NCI-H128 (cell line): ENCODE measurements around the gene FTSJ3.
"Not testable (repeated sequence)": the region's sequence is repeated elsewhere in the genome, so short reads cannot be mapped to it uniquely, and the experiment has no call there.

ENCODE experiments used
- DNase-seq: peaks from one replicate; lab custom pipeline; 2025; ENCODE audit not compliant: unreplicated experiment; lab: John Stamatoyannopoulos, UW

FTSJ3 gene

DNA sequence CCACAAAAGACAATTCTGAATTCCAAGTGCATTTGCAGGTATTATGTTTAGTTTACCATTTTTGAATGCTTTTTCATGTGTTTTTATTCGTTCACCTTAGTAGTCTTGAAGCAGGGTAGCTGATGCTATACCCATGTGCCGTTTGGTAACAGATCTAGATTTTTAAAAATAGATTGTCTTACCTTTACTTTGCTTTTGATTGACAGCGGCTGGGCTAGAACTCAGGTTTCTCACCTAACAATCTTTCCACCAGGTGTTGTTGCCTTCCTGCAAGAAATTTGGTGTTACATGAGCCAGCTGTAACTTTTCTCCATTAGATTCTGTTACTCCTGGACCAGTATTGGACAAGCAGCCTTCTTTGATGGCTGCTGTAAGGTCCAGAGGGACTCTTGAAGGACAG, 1.5 kb upstream of the FTSJ3 start:
- no peak for DNase-seq

DNA sequence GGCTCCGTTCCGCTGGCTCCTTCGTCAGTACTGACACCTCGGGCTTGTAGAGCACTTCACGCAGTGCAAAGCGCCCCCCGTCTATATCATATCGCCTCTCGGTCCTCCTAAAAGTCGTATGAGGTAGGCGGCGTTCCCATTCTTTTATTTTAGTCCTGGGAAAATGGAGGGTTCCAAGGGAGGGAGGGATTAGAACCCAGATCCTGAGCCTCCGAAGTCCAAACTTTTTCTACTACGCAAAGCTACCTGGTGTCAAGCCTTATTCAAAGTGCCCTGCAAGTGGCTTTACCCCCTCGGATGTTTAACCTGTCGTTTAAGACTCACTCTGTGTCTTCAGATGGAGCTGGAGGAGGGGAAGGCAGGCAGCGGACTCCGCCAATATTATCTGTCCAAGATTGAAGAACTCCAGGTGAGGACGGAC, 348 bp upstream of the FTSJ3 start:
- no peak for DNase-seq

DNA sequence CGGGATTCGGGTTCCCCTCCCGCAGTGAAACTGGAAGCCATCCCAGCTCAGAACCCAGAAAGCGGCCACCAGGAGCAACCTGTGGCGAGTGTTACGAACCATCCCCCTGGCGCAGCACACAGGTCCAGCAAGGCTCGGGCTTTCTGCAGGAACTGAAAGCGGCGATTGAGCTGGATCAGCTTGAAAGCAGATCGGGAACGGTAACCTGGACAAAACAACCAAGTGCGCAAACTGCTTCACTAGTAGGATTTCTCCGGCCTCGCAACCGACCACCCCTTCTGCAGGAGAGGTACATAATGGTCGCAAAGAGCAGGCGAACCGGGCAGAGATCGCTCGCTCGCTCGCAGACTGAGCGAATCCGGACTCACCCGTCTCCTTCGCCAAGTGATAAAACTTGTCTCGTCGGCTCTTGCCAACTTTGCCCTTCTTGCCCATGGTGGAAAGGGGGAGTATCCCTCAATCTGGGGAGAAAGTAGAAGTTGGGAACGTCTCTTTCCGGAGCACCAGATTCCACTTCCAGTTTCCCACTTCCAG, 928 bp downstream of the FTSJ3 start:
- no peak for DNase-seq

DNA sequence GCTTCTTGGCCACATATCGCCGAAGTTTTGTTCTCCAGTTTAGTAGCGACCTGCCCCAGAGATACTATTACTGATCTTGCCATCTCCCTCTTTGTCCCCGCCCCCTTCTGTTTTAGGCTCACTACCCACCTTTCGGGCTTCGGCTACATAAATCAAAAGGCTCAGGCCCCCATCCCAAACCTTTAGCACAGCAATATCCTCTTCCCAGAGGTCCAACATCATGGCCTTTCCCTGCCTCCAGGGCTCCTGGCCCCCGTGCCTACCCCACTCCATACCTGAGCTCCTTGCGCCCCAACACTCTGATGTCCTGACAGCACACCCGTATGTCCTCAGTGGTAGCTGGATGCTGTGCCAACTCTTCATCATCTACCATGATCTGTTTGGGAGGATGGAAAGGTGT, 3.1 kb downstream of the FTSJ3 start:
- no peak for DNase-seq

DNA sequence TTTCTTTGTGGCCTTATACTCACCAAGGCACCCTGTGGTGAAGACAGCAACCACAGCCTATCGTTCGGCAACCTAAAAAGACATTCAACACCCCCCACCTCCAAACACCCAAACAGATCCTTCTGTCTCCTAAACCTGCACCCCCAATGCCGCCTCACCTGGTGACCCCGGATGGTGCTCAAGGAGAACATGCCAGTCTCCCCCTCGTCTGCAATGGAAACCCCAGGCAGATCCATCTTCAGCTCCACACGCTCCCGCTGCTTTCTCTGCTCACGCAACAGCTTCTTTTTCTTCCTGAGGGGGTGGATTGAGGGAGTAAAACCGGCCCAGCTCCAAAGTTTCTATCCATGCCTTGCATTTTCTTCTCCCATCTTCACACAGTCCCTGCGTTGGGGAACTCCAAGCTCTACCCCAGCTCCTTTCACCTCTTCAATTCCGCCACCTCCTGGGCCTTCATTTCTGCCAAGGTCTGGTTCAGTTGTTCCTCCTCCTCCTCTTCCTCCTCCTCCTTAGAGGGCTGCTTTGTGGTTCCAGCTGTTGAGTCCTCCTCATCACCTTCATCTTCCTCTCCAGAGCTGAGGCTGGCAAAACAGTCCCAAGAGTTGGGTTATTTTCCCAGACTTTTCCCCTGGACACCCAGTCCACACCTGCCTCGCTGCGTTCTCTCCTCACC, 3.7 kb downstream of the FTSJ3 start:
- DNase-seq = no peak

DNA sequence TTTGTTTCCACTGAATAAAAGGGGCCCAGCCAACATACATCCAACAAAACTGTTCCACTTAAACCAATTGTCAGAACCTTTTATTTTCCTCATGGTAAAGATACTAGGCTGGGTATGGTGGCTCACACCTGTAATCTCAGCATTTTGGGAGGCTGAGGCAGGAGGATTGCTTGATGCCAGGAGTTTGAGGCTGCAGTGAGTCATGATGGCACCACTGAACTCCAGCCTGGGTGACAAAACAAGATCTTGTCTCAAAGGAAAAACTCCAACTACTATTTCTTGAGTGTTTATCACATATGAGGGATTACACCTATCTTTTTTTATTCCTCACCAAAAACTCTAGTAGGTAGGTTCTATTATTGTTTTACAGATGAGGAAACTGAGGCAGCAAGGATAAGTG, 4.9 kb downstream of the FTSJ3 start:
- DNase-seq = no peak

DNA sequence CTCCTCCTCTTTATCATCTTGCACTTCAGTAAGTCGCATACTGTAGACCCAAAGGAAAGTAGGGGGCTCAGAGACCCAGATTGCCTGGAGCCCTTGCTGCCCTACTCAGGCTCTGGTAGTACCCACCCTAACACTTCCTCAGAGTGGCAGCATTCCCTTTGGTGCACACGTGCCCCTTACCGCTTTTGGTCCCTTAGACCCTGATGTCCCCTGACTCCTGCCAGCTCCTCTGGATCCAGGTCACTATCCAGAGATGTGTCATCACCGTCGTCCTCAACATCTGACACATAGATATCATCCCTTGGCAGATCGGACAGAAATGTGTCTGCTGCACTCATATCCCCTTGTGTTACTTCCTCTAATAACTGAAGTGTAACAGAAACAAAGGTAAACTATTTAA, 5.7 kb downstream of the FTSJ3 start:
- no peak for DNase-seq

DNA sequence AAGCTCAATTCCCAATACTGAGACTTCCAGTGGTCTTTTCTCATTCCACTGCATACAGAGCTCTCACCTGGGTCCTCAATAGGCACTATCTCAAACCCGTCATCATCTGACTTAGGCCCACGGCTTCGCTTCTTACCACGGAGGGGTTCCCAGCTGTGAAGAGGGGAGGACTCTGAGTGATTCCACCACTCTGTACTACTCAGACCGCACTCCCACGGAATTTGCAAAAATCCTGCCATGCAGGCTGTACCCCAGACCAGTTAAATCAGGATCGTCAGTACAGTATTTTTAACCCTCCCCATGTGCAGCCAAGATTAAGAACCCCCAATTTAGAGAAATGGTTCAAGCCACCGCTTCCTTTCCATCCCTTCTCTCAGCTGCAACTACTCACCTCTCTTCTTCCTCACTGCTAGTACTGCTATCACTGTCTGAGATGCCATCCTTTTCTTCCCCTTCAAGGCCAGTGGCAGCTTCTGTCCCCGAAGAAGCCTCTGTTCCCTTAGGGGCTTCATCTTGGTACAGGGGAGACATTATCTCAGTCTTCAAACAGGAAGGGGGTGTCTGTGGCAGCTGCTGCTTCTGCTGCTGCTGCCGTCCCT, 6.4 kb downstream of the FTSJ3 start:
- DNase-seq = no peak

DNA sequence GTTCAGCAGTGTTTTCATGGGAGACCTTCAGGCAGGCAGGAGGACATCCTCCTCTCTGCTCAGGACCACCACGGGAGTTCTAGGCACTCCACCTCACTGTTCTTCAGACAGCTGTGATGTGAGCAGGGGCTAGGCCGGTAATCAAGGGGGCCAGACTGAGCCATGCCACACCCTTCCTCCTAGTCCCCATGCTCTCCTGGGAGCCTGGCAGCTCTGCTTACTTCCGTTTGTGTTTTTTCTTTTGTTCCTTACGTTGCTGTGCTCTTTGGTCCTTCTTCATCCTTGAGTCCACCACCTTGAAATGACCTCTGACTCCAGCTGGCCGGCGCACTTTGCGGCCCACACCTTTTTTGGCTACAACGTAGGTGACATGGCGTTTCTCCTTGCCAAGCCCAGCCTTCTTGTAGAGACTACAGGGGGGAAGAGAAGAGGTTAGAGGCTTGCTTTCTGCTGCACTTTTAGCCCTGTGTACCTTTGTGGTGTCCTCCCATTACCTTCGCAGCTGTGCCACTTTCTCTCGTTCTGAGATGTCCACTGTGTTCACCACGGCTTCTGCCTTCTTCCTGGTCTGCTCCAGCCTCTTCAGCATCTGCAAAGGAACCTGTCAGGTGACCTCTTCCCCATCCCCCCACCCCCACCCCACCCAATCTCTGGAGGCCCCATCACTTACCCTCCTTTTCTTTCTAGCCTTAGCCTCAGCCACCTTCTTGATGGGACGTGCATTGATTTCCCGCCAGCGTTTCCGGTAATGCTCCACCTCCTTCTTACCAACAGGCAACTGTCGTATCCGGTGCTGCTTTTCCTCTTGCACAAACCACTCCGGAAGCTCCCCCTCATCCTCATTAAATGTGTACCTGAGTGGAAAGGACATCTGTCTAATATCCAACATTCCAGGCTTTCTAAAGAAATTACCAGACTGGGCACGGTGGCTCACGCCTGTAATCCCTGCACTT, 7.6 kb downstream of the FTSJ3 start:
- DNase-seq = no peak

DNA sequence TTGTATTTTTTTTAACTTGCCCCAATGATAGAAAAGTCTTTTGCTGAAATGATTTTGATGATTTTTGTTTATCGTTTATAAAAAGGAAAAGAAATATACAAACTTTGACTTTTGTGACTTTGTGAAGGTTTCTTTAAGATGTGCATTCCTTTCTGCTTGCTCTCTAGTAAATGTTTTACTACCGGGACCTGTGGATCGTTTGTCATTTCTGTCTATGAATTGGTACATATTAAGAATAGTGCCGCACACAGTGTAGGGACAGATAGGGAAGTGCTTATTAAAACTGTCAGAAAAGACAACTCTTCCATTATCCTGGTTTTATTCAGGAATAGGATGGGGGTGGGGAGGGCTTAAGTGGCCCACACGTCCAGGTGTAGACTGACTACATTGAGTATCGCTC, 8.3 kb downstream of the FTSJ3 start:
- no peak for DNase-seq

DNA sequence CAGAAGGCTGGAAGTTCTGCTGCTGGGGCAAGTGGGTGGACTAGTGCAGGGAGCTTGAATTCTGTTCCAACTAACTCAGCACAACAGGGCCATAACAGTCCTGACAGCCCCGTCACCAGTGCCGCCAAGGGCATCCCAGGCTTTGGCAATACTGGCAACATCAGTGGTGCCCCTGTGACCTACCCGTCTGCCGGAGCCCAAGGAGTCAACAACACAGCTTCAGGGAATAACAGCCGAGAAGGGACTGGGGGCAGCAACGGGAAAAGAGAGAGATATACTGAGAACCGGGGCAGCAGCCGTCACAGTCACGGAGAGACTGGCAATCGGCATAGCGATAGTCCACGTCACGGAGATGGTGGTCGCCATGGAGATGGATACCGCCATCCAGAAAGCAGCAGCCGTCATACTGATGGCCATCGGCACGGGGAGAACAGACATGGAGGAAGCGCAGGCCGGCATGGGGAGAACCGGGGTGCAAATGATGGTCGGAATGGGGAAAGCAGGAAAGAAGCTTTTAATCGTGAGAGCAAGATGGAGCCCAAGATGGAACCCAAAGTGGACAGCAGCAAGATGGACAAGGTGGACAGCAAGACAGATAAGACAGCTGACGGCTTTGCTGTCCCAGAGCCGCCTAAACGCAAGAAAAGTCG, 9.6 kb downstream of the FTSJ3 start:
- no peak for DNase-seq

DNA sequence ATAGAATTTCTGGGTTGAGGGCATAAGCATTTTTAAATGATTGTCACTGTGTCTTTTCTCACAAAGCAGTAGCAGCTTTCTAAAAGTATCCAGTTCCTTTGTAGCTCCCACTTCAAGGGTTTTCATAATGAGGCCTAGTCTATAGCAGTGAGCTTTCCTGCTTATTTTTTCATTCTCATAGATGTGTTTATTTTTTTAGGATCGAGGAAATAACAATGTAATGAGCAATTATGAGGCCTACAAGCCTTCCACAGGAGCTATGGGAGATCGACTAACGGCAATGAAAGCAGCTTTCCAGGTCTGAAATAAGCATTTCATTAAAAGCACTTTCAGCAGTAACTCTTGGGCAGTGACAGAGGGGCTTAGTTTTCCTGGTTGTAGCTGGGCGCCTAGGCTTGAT, 10.8 kb downstream of the FTSJ3 start:
- no peak for DNase-seq

DNA sequence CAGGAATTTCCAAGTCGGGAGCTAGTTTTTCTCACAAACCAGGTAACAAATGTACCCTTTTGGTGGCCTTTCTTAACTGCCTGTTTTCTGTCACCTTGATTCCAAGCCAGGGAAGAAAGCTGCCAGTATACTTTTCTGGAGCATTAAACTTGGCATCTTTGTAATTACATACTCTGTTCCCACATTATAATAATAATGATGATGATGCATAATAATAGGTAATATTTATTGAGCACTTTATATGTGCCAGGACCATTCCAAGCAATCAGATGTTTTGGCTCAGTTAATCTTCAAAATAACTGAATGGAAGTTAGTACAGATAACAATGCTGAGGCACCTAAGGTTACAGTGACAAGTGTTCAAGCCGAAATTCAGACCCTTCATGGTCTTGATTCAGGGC, 11.3 kb downstream of the FTSJ3 start:
- no peak for DNase-seq

DNA sequence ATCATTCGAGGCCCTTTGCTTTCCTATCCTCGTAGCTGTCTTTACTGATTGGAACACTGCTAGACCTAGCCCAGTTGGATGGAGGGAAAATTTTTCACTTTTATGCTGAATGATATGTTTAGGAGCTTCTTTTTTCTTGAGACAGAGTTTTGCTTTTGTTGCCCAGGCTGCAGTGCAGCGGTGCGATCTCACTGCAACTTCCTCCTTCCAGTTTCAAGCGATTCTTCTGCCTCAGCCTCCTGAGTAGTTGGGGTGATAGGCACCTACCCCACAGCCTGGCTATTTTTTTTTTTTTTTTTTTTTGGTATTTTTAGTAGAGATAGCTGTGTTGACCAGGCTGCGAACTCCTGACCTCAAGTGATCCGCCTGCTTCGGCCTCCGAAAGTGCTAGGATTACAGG, 17.5 kb downstream of the FTSJ3 start:
- no peak for DNase-seq

DNA sequence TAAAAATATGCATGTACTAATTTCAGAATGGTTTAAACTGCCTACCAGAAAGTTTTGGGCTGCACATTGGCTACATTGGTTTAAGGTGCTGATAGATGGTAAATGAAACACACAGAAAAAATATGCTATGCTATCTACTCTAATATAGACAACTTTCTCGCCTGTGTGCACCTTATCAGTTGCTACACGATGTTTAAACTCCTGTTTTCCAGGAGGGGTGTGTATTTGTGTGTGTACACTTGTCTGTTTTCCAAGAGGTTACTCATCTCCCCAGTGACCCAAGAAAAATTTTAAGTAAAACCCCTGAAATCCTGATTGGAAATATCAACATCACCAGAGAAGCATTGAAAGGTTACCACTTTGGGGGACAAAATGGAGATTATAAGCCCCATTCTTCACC, 21.9 kb downstream of the FTSJ3 start:
- no peak for DNase-seq

DNA sequence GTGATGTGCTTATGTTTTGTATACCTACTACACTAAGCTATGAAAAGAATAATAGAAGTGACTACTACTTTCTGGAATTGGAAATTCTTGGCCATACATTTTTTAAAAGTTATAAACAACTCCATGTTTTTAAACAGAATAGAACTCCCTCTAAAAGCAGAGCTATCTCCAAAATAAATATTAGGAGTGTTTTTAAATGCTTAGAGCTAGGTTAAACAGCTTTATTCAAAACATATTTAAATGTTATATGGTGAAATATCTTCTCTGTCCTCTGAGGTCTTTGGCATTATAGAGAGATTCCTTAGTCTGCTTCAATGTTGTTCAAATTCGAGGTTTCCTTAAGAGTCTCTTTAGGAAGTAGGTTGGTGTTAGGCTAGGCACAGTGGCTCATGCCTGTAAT, 23.1 kb downstream of the FTSJ3 start:
- DNase-seq = no peak

DNA sequence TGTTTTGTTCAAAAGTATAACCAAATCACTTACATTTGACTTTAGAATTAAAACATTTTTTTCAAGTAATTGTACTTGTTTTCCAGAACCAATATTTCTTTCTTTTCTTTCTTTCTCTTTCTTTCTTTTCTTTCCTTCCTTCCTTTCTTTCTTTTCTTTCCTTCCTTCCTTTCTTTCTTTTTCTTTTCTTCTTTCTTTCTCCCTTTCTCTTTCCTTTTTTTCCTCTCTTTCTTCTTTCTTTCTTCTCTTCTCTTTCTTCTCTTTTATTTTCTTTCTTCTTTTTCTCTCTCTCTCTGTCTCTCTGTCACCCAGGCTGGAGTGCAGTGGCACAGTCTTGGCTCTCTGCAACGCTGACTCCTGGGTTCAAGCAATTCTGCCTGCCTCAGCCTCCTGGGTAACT, 26.7 kb downstream of the FTSJ3 start:
- no peak for DNase-seq

DNA sequence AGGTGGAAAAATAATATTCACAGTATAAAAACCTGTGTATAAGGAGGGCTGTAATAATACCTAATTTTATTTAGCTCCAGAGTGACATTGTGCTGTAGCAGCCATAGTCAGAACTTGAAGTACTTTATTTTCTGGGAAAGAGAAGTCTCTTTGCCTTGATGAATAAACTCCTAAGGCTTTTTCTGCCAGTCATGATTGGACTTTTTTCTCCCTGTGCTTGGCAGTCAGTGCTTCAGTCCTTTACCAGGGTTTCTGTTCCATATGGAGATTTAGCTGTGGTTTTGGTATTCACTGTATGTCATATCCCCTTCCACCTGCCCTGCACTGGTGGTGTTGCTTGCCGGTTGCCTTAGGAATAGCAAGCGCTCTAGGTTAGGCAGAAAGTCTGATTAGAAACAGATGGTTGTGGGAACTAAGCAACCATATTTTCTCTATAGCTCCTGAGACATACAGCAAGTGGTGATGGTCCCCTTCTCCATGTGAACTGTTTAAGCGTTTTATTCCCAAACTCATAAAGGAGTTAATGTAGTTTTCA, 28.8 kb downstream of the FTSJ3 start:
- DNase-seq = no peak

DNA sequence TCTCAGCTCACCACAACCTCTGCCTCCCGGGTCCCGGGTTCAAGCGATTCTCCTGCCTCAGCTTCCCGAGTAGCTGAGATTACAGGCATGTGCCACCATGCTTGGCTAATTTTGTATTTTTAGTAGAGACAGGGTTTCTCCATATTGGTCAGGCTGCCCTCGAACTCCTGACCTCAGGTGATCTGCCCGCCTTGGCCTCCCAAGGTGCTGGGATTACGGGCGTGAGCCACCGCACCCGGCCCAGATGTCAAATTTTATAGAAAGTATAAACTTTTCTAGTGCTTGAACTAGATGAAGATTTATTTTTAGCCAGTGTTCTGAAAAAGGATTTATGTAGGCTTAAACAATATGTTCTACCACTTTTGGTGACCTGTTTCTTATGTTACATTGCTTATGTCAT, 31.1 kb downstream of the FTSJ3 start:
- not testable (repeated sequence) for DNase-seq

DNA sequence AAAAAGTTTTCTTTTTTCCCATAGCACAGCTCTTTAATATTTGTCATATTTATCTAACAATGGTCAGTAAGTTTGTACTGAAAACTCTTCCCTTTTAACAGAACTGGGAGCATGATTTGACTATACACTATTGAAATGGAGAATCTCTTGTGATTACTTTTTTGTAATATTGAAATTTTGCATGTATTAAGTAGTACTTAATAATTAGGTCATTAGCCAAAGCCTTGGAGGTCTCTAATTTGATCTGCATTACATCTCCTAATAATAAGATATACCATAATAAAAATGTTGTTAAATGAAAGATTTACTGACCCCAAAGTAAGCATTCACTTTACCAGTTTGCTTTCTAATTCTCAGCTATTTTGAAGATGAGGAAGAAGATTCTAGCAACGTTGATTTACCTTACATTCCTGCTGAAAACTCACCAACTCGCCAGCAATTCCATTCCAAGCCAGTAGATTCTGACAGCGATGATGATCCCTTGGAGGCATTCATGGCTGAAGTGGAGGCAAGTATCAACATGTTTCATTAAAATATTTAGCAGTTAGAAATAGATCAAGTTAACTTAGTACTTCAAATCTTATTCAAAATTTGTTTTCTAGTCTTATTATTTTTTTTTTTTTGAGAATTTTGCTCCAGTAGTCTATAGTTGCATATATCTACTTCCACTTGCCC, 35.3 kb downstream of the FTSJ3 start:
- no peak for DNase-seq

DNA sequence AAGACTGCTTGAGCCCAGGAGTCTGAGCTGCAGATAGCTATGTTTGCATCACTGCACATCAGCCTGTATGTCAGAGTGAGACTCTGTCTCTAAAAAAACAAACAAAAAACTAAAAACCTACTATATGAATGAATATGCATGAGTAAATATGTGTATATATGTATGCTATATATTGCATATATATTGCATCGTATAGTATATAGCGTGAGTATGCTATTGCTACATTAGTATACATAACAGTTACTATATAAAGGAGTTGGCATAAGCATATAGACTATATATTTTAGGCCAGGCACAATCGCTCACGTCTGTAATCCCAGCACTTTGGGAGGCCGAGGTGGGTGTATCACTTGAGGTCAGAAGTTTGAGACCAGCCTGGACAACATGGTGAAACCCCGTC, 37.4 kb downstream of the FTSJ3 start:
- no peak for DNase-seq
